ENCODE results near the gene SFT2D1. TPM values are rescaled to one million over a fixed set of nuclear protein-coding genes. Genes with fewer than 3 reads are reported as not detected.

SFT2D1 gene
- total and polyA plus RNA-seq, 9 of the 15 experiments (the other 6 are each of a cell fraction or from before 2014, with no cell fraction given) = 54.4 to 140 (median 74.6) TPM

GRCh38 chr6:166330612-166331011 lies 11.7 kb downstream of the SFT2D1 start (continued):
- TF ChIP-seq CREB3L1 (IDR thresholded peaks at IDR 0.05; ENCODE audit: borderline replicate concordance, low read depth) (0 out of 2 replicates have a peak, but pooled peaks have one; percentile 19), ZNF764 (CRISPR knock-in tag; IDR thresholded peaks at IDR 0.05; ENCODE audit: low read depth) (no peak), ZNF212 (CRISPR knock-in tag; IDR thresholded peaks at IDR 0.05) (no peak), WHSC1 (IDR thresholded peaks at IDR 0.05; ENCODE audit: low read length) (no peak), SNIP1 (IDR thresholded peaks at IDR 0.05; ENCODE audit: low read depth) (no peak), NFYB (IDR thresholded peaks at IDR 0.05; ENCODE audit: extremely low read depth, insufficient read length) (peak; percentile 44), MGA (IDR thresholded peaks at IDR 0.05) (no peak), POLR2G (IDR thresholded peaks at IDR 0.05; ENCODE audit: low read depth, low read length) (peak; percentile 42; the same call in 1 of the 2 replicates), ZNF232 (CRISPR knock-in tag; IDR thresholded peaks at IDR 0.05) (no peak), MEF2D (tag; conservative IDR thresholded peaks at IDR 0.05; ENCODE audit: low read depth) (no peak), FOXM1 (IDR thresholded peaks at IDR 0.05; ENCODE audit: low read depth) (no peak), FOXM1 (CRISPR knock-in tag; IDR thresholded peaks at IDR 0.05; ENCODE audit: low read depth) (no peak)
- TF ChIP-seq, protein P1, sequence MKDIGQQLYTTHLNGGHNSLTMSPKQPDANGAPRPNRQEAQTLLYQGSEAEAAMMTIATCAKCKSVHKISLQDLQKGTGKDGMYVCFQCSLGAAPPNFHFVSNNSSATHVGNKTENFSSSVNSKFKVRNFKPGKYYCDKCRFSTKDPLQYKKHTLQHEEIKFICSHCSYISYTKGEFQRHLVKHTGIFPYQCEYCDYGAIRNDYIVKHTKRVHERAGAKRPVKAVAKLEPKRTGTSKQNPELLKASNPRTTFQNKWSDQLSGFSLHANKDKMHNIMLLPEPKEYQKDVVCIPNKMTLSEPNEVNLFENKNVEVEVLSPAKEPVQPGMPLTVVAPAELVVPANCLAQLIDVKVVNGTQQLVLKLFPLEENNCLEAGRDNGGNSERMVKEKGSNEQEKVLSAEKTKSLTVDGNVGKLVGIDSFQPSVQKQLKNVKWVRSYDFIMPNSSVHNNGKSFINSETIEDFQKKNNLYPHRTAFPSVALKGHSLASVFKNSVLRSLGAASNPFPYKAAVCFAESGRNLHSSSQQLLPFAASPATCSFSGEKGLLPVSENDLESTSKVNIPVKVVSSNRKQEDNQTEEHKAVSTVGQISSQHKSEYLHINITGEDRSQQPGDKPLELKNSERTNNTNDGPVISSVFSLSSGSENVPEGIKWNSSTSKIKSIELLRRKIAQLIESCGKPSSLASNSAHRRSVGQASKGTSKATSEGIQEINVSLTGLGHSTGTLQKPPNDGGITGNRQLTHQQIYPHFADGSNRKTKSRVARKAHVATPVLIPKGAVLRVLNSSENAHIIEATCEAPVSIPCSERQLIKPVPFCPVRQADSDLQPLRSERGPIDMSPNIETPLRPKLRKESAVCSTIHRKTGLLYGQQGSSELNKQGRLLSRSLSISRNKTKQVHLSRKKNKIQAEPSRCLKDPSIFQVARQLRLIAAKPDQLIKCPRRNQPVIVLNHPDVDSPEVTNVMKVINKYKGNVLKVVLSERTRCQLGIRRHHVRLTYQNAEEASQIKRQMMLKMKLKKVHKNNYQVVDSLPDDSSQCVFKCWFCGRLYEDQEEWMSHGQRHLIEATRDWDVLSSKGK (CRISPR knock-in tag; IDR thresholded peaks at IDR 0.05) = no peak
